Tongue (tissue), 2 donors: ENCODE results near the gene SLC23A2. TPM values are rescaled to one million over a fixed set of nuclear protein-coding genes. Genes with fewer than 3 reads are reported as not detected.
"Not testable (repeated sequence)": the region's sequence is repeated elsewhere in the genome, so short reads cannot be mapped to it uniquely, and the experiment has no call there.

Experiments
- DNase-seq: peaks from one replicate; pipeline ENCODE4 v3.0.0-alpha.2; 2015
- total RNA-seq: library from RNA; depleted of rRNA; stranded (reverse); fragments of >200 nt; gene quantifications from one replicate; pipeline ENCODE4 v1.2.3, GENCODE V29; 2014

The SLC23A2 gene
- total RNA-seq, 1 donor from 2014 or later = 14.1 TPM

- DNase-seq = no peak
Observed at GRCh38 chr20:4876301-4876700, 125.0 kb downstream of the SLC23A2 start.

GRCh38 chr20:4875578-4876067 lies 125.7 kb downstream of the SLC23A2 start:
- peak; percentile 29 for DNase-seq

DNA sequence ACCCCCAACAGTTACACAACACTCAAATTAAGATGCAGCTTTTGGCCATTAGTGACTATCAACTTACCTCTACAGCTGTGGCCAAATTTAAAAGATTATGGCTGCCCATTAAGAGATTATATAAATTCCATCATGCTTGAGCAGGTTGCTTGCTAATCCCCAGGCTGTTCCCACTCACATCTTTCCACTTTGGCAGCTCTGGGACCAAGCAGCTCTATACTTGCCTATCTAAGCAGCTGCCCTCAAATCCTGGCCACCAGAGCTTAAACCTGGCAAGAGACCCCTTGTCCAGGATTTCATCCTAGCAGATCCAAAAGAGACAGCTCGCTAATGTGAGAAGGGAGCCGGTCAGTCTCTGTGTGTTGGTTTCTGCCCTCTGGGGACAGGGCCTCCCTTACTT lies 127.9 kb downstream of the SLC23A2 start:
- DNase-seq = no peak

DNA sequence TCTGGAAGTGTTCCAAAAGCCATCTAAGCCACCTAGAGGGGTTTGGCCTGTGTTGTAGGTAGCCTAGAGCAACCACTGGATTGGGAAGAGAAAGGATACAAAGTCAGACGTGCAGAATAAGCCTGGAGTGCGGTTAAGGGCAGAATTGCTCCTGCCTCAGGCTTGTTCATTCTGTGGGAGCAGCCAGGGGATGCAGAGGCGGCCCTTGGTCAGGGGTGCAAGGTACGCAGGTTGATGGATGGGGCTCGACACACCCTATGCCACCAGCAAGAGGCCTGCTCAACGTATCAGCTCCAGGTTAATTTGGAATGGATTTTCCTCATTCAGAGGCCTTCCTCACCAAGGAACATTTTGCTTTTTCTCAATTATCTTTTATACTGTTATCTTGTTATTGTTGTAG lies 129.8 kb downstream of the SLC23A2 start:
- no peak for DNase-seq

DNA sequence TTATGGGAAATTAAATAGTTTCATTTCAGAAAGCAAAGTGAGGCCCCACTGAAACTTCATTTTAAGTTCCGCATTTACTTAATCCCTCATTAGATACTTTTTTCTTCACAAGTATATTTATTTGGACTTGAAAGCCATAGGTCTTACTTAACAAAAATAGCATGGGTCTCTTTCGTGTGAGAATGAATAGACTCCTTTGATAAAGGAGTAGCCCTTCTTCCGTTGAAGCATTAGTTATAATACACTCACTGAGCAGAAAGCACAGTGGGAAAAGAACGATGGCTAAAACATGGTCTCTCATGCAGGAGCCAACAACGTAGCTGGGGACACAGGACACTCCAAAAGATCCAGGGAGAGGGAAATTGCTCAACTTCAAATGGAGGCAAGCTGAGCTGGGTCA lies 130.4 kb downstream of the SLC23A2 start:
- no peak for DNase-seq

GRCh38 chr20:4869290-4870193 lies 131.8 kb downstream of the SLC23A2 start:
- DNase-seq = no peak

DNA sequence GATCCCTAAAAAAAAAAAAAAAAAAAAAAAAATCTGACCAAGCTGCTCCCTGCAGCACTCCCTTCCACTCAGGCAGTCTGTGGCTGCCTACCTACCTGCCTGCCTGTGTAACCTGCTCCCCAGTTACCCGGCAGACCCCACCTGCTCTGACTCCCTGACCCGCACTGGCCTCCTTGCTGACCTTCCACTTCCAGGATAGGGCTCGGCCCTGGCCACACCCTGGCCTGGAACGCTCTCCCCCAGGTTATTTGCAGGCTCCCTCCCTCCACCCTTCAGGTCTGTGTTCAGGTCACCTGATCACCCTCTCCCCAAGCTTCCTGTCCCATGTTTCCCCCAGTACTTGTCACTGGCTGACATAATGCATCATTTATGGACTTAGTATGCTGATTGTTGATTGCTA lies 134.3 kb downstream of the SLC23A2 start:
- no peak for DNase-seq

- no peak for DNase-seq
Observed at GRCh38 chr20:4866429-4866828, 134.9 kb downstream of the SLC23A2 start.

GRCh38 chr20:4864311-4864752 lies 137.0 kb downstream of the SLC23A2 start:
- no peak for DNase-seq

- DNase-seq = no peak
Observed at GRCh38 chr20:4862661-4863060, 138.6 kb downstream of the SLC23A2 start.

- DNase-seq = no peak
Observed at GRCh38 chr20:4861961-4862360, 139.3 kb downstream of the SLC23A2 start.

DNA sequence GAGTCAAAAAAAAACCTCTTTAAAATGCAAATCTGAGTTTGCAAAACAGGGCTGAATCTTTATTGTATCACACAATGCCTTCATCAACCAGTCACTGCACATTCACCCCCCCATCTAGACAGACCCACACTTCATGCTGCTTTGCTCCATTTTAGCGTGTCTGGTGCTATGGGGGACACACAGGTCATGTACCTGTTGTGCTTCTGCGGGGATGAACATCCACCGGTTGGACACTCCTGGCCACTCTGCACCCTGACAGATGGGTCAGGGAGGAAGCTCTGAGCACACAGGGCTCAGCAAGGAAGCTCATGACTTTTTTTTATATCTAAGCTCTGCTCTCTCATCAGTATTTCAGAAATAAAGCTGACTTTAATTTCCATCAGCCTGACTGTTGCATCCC lies 143.3 kb downstream of the SLC23A2 start:
- no peak for DNase-seq

DNA sequence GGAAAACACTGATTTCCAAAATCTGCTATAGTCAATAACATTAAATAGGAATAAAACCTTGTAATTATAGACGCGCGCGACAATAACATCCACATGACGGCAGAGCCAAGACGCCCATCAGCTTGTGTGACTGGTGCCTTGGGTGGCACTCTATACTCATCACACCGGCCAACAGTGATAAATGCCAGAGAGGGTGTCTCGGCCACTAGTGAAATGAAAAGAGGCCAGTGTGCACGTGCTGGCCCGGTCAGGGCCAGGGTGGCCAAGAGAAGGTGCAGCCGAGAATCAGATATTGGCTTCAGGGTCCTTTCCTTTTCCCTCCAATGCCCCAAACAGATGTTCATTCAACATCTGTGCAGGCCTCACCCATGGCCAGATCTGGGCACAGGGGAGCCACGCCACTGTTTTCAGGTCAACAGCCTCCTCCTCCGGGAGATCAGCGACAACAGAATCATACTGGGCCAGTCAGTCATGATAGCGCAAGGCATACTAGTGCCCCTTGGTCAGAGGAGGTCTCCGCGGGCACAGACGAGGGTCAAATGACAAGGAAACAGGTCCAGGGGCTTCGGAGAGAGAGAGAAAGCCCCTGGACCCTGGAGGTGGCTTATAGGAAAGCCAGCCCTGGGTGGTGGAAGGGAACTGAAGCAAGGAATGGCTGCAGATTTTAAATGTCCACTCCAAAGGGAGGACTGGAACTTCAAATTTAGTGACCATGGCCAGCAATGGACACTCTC lies 145.1 kb downstream of the SLC23A2 start:
- no peak for DNase-seq

GRCh38 chr20:4855555-4855954 lies 145.8 kb downstream of the SLC23A2 start:
- no peak for DNase-seq

- DNase-seq = no peak
Observed at GRCh38 chr20:4855097-4855496, 146.2 kb downstream of the SLC23A2 start.

- DNase-seq = no peak
Observed at GRCh38 chr20:4854561-4854901, 146.8 kb downstream of the SLC23A2 start.

- no peak for DNase-seq
Observed at GRCh38 chr20:4853757-4854560, 147.4 kb downstream of the SLC23A2 start.

- DNase-seq = no peak
Observed at GRCh38 chr20:4853004-4853403, 148.3 kb downstream of the SLC23A2 start.

DNA sequence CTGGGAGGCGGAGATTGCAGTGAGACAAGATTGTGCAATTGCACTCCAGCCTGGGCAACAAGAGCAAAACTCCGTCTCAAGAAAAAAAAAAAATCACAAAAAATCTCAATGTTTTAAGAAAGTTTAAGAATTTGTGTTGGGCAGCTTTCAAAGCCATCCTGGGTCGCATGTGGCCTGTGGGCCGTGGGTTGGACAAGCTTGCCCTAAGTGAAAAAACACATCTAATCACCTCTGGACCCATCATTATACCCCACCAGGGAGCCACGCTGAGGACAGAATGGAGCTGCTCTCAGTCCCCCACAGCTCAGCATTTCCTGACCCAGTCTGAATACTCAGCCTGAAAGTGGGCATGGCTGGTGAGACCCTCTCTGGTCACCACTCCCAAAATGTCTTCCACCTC lies 150.3 kb downstream of the SLC23A2 start:
- no peak for DNase-seq

DNA sequence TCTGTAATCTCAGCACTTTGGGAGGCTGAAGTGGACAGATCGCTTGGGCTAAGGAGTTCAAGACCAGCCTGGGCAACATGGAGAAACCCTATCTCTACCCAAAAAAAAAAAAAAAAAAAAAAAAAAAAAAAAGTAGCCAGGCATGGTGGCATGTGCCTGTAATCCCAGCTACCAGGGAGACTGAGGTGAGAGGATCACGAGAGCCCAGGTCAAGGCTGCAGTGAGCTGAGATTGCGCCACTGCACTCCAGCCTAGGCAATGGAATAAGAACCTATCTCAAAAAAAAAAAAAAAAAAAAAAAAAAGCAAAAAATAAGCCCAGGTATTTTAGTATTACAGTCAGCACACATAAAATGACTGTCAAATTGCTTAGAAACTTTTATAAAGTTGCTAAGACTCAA lies 152.5 kb downstream of the SLC23A2 start:
- DNase-seq = not testable (repeated sequence)

DNA sequence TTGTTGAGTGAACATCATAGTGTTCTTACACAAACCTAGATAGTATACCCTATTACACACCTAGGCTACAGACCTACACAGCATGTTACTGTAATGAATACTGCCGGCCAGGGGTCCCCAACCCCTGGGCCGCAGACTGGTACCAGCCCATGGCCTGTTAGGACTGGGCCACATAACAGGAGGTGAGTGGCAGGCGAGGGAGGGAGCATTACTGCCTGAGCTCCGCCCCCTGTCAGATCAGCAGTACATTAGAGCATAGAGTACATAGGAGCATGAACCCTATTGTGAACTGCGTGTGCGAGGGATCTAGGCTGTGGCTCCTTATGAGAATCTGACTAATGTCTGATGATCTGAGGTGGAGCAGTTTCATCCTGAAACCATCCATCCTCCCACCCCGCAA lies 153.3 kb downstream of the SLC23A2 start:
- DNase-seq = no peak

GRCh38 chr20:4846821-4847220 lies 154.5 kb downstream of the SLC23A2 start:
- DNase-seq = no peak
